Tibial artery (tissue), 4 donors: ENCODE data around the gene TCF19.
A peak's percentile ranks its signal among the peaks of the same experiment; 100 is the strongest.

ENCODE experiments used
- DNase-seq, 2 donors: peaks; one replicate each; pipeline ENCODE4 v3.0.0-alpha.2; 2019
- H3K27ac ChIP-seq, 2 donors: fragments of 200-600 bp; sonication (generic) in 1 of 2; 1 replicate in 1 of 2; 2 replicates in 1 of 2; pipeline ENCODE4 v1.5.1; 2018 to 2019; ENCODE audit warnings: mild to moderate bottlenecking in 1 of 2
- H3K27me3 ChIP-seq, 2 donors: fragments of 200-600 bp; sonication (generic) in 1 of 2; one replicate each; pipeline versions ENCODE4 v1.5.1 to v1.6.0; 2016 to 2019
- H3K36me3 ChIP-seq, 3 donors: fragments of 200-600 bp; sonication (generic) in 2 of 3; one replicate each; pipeline ENCODE4 v1.5.1; 2016 to 2019; ENCODE audit warnings: mild to moderate bottlenecking in 2 of 3
- H3K4me1 ChIP-seq, 4 donors: fragments of 200-600 bp; sonication (generic) in 2 of 4; 1 replicate in 3 of 4; 2 replicates in 1 of 4; pipeline ENCODE4 v1.5.1; 2016 to 2019
- H3K4me3 ChIP-seq, 2 donors: fragments of 200-600 bp; sonication (generic) in 1 of 2; 1 replicate in 1 of 2; 2 replicates in 1 of 2; pipeline ENCODE4 v1.5.1; 2018 to 2019; ENCODE audit warnings: mild to moderate bottlenecking in 2 of 2
- H3K9me3 ChIP-seq, 3 donors: fragments of 200-600 bp; sonication (generic) in 1 of 3; one replicate each; pipeline ENCODE4 v1.5.1; 2016 to 2019
- CTCF ChIP-seq, 2 experiments: fragments of 200-600 bp in 1 of 2; fragments of 450-650 bp in 1 of 2; IDR thresholded peaks; one replicate each; pipeline ENCODE4 v1.5.1; 2017 to 2019; ENCODE audit warnings: antibody characterized with exemption in 2 of 2, mild to moderate bottlenecking in 1 of 2, moderate library complexity in 1 of 2
- intact Hi-C: fragments of 100-400 bp; cut with DNase I; formaldehyde crosslinking; loops from one replicate; pipeline ENCODE4 v1.15.0; 2023; ENCODE audit warnings: low total_unique reads

TCF19 gene

GRCh38 chr6:31114541-31114878, 43.9 kb upstream of the TCF19 start, which contains the start of gene PSORS1C1:
TSS of gene PSORS1C1 (plus strand) at chr6:31114800. CDS start at chr6:31129633, 14,833 bp downstream.
- no peaks in the 10 kb centered on the region for H3K27me3 ChIP-seq
- DNase-seq, result peak; percentile 92 to 94
- no peaks in the 10 kb centered on the region for H3K36me3 ChIP-seq
- peak within 1 kb of the TSS; percentile 74 to 75 for H3K27ac ChIP-seq
- H3K4me1 ChIP-seq, result peaks cover 0 to 45% (median 31%) of the 10 kb centered on the region in 4 donors
- intact Hi-C loops, result no loop called here
- TF ChIP-seq CTCF (IDR thresholded peaks at IDR 0.05), result no peak
- peak within 1 kb of the TSS; percentile 36 to 47 for H3K4me3 ChIP-seq
- H3K9me3 ChIP-seq, result no peaks in the 10 kb centered on the region

GRCh38 chr6:31114970-31115849, 43.2 kb upstream of the TCF19 start:
- DNase-seq, result no peak
- no peak for TF ChIP-seq CTCF (IDR thresholded peaks at IDR 0.05)
- H3K27me3 ChIP-seq, result no peaks in the 10 kb centered on the region
- intact Hi-C loops, result no loop called here
- H3K9me3 ChIP-seq, result no peaks in the 10 kb centered on the region
- H3K4me1 ChIP-seq, result peaks cover 0 to 45% (median 31%) of the 10 kb centered on the region in 4 donors
- H3K4me3 ChIP-seq, result peak overlapping the region; percentile 36 to 47
- peak overlapping the region; percentile 74 to 75 for H3K27ac ChIP-seq
- H3K36me3 ChIP-seq, result no peaks in the 10 kb centered on the region

GRCh38 chr6:31115941-31116560, 42.3 kb upstream of the TCF19 start:
- Histone ChIP-seq H3K4me1 (peaks cover 0 to 45% (median 31%) of the 10 kb centered on the region in 4 donors), H3K27me3 (no peaks in the 10 kb centered on the region), H3K36me3 (no peaks in the 10 kb centered on the region), H3K4me3 (no peak overlapping the region), H3K9me3 (no peaks in the 10 kb centered on the region), H3K27ac (peak overlapping the region in 1 of 2 donors; percentile 74)
- intact Hi-C loops, result no loop called here
- no peak for DNase-seq
- TF ChIP-seq CTCF (IDR thresholded peaks at IDR 0.05), result no peak

GRCh38 chr6:31116661-31117385, 41.6 kb upstream of the TCF19 start:
- intact Hi-C loops, result no loop called here
- DNase-seq, result peak in 1 of 2 donors; percentile 58
- H3K27ac ChIP-seq, result peak overlapping the region; percentile 49 to 74
- no peaks in the 10 kb centered on the region for H3K9me3 ChIP-seq
- peaks cover 0 to 46% (median 31%) of the 10 kb centered on the region in 4 donors for H3K4me1 ChIP-seq
- H3K36me3 ChIP-seq, result no peaks in the 10 kb centered on the region
- no peak for TF ChIP-seq CTCF (IDR thresholded peaks at IDR 0.05)
- no peaks in the 10 kb centered on the region for H3K27me3 ChIP-seq
- H3K4me3 ChIP-seq, result peak overlapping the region; percentile 25 to 46

- H3K36me3 ChIP-seq, result no peaks in the 10 kb centered on the region
- H3K27ac ChIP-seq, result no peak overlapping the region
- H3K9me3 ChIP-seq, result no peaks in the 10 kb centered on the region
- H3K4me3 ChIP-seq, result no peak overlapping the region
- no peak for TF ChIP-seq CTCF (IDR thresholded peaks at IDR 0.05)
- DNase-seq, result no peak
- intact Hi-C loops, result no loop called here
- peaks cover 0 to 60% (median 44%) of the 10 kb centered on the region in 4 donors for H3K4me1 ChIP-seq
- no peaks in the 10 kb centered on the region for H3K27me3 ChIP-seq
These were observed 40.2 kb upstream of the TCF19 start for GRCh38 chr6:31118178-31118577.
